ENCODE results near the gene LMTK3.

The LMTK3 gene

GRCh38 chr19:48558018-48558684 is 46.5 kb upstream of the LMTK3 start:
- DNase-seq (no peak), ATAC-seq (ENCODE audit: insufficient read depth, low read depth) (no peak)
- Histone ChIP-seq H3K4me2 (ENCODE audit: insufficient read depth, low read length) (no peak overlapping the region), H3K9me3 (ENCODE audit: insufficient read depth, low read length, severe bottlenecking) (no peaks in the 10 kb centered on the region), H3K79me2 (ENCODE audit: insufficient read depth, low read length) (no peaks in the 10 kb centered on the region), H2AFZ (ENCODE audit: low read depth, low read length) (no peak overlapping the region), H3K4me3 (ENCODE audit: low read depth in 1 of 2, low read length in 2 of 2) (no peak overlapping the region), H3K9ac (ENCODE audit: low read depth, low read length) (no peak overlapping the region), H3K27ac (ENCODE audit: low read length) (no peak overlapping the region), H3K4me1 (ENCODE audit: insufficient read depth, low read length) (no peaks in the 10 kb centered on the region), H3K27me3 (ENCODE audit: insufficient read depth, low read length, poor library complexity) (no peaks in the 10 kb centered on the region), H3K36me3 (ENCODE audit: insufficient read depth, low read length) (no peaks in the 10 kb centered on the region), H4K20me1 (ENCODE audit: insufficient read depth, low read length) (no peaks in the 10 kb centered on the region)
- TF ChIP-seq CTCF (IDR thresholded peaks at IDR 0.05; ENCODE audit: borderline replicate concordance, extremely low read depth, low read length, poor library complexity, severe bottlenecking) (no peak), EZH2 (IDR thresholded peaks at IDR 0.05; ENCODE audit: borderline replicate concordance, low read depth, low read length, severe bottlenecking) (no peak)

GRCh38 chr19:48556825-48557224 is 45.2 kb upstream of the LMTK3 start:
- Histone ChIP-seq H3K9ac (ENCODE audit: low read depth, low read length) (no peak overlapping the region), H3K79me2 (ENCODE audit: insufficient read depth, low read length) (no peaks in the 10 kb centered on the region), H4K20me1 (ENCODE audit: insufficient read depth, low read length) (no peaks in the 10 kb centered on the region), H3K36me3 (ENCODE audit: insufficient read depth, low read length) (no peaks in the 10 kb centered on the region), H3K4me3 (ENCODE audit: low read depth in 1 of 2, low read length in 2 of 2) (no peak overlapping the region), H3K9me3 (ENCODE audit: insufficient read depth, low read length, severe bottlenecking) (no peaks in the 10 kb centered on the region), H2AFZ (ENCODE audit: low read depth, low read length) (no peak overlapping the region), H3K27me3 (ENCODE audit: insufficient read depth, low read length, poor library complexity) (no peaks in the 10 kb centered on the region), H3K4me1 (ENCODE audit: insufficient read depth, low read length) (no peaks in the 10 kb centered on the region), H3K27ac (ENCODE audit: low read length) (no peak overlapping the region), H3K4me2 (ENCODE audit: insufficient read depth, low read length) (no peak overlapping the region)
- TF ChIP-seq CTCF (IDR thresholded peaks at IDR 0.05; ENCODE audit: borderline replicate concordance, extremely low read depth, low read length, poor library complexity, severe bottlenecking) (no peak), EZH2 (IDR thresholded peaks at IDR 0.05; ENCODE audit: borderline replicate concordance, low read depth, low read length, severe bottlenecking) (no peak)
- DNase-seq (no peak), ATAC-seq (ENCODE audit: insufficient read depth, low read depth) (no peak)

GRCh38 chr19:48556163-48556562 is 44.5 kb upstream of the LMTK3 start:
- no peaks in the 10 kb centered on the region for H3K79me2 ChIP-seq (ENCODE audit: insufficient read depth, low read length)
- no peak overlapping the region for H3K4me3 ChIP-seq (ENCODE audit: low read depth in 1 of 2, low read length in 2 of 2)
- no peaks in the 10 kb centered on the region for H4K20me1 ChIP-seq (ENCODE audit: insufficient read depth, low read length)
- H2AFZ ChIP-seq (ENCODE audit: low read depth, low read length), result no peak overlapping the region
- no peak for TF ChIP-seq CTCF (IDR thresholded peaks at IDR 0.05; ENCODE audit: borderline replicate concordance, extremely low read depth, low read length, poor library complexity, severe bottlenecking)
- TF ChIP-seq EZH2 (IDR thresholded peaks at IDR 0.05; ENCODE audit: borderline replicate concordance, low read depth, low read length, severe bottlenecking), result no peak
- no peak for DNase-seq
- H3K27me3 ChIP-seq (ENCODE audit: insufficient read depth, low read length, poor library complexity), result no peaks in the 10 kb centered on the region
- no peak overlapping the region for H3K9ac ChIP-seq (ENCODE audit: low read depth, low read length)
- H3K27ac ChIP-seq (ENCODE audit: low read length), result no peak overlapping the region
- no peak for ATAC-seq (ENCODE audit: insufficient read depth, low read depth)
- H3K4me2 ChIP-seq (ENCODE audit: insufficient read depth, low read length), result no peak overlapping the region
- H3K36me3 ChIP-seq (ENCODE audit: insufficient read depth, low read length), result no peaks in the 10 kb centered on the region
- H3K9me3 ChIP-seq (ENCODE audit: insufficient read depth, low read length, severe bottlenecking), result no peaks in the 10 kb centered on the region
- no peaks in the 10 kb centered on the region for H3K4me1 ChIP-seq (ENCODE audit: insufficient read depth, low read length)

All from DND-41 (cell line).